Kidney (tissue), 14 donors: Measurements from ENCODE around the gene MINDY4. TPM values are rescaled to one million over a fixed set of nuclear protein-coding genes. Genes with fewer than 3 reads are reported as not detected.
A peak's percentile ranks its signal among the peaks of the same experiment; 100 is the strongest.

Experiments
- DNase-seq, 5 donors: peaks; one replicate each; pipeline ENCODE4 v3.0.0-alpha.2; 2013 to 2020
- FAIRE-seq: peaks from 2 replicates; lab custom pipeline; 2012; peaks lifted over from hg19 to GRCh38; lab: Jason Lieb, UNC
- H3K27ac ChIP-seq, 2 donors: one replicate each; pipeline ENCODE4 v1.7.0; 2013; ENCODE audit warnings: low read depth in 2 of 2, low read length in 2 of 2, inconsistent platforms in 1 of 2
- H3K27me3 ChIP-seq: one replicate; pipeline ENCODE4 v1.7.1; 2013; ENCODE audit warnings: low read length, inconsistent platforms; ENCODE audit not compliant: control insufficient read depth, insufficient read depth
- H3K36me3 ChIP-seq, 3 donors: one replicate each; pipeline versions ENCODE4 v1.7.0 to v1.7.1; 2013; ENCODE audit warnings: low read length in 3 of 3, control low read depth in 1 of 3, inconsistent platforms in 1 of 3; ENCODE audit not compliant: insufficient read depth in 3 of 3, control insufficient read depth in 2 of 3
- H3K4me1 ChIP-seq, 3 donors: one replicate each; pipeline versions ENCODE4 v1.7.0 to v1.7.1; 2013; ENCODE audit warnings: low read length in 3 of 3, inconsistent platforms in 1 of 3, low read depth in 1 of 3; ENCODE audit not compliant: control insufficient read depth in 2 of 3, insufficient read depth in 2 of 3
- H3K4me3 ChIP-seq, 3 donors: one replicate each; pipeline versions ENCODE4 v1.7.0 to v1.8.1; 2013; ENCODE audit warnings: low read length in 3 of 3, control low read depth in 1 of 3, inconsistent platforms in 1 of 3
- H3K9ac ChIP-seq, 3 donors: one replicate each; pipeline versions ENCODE4 v1.7.0 to v1.7.1; 2013; ENCODE audit warnings: low read length in 3 of 3, control low read depth in 1 of 3, inconsistent platforms in 1 of 3
- H3K9me3 ChIP-seq, 3 donors: one replicate each; pipeline versions ENCODE4 v1.7.0 to v1.7.1; 2013; ENCODE audit warnings: low read length in 3 of 3, control low read depth in 1 of 3, inconsistent platforms in 1 of 3; ENCODE audit not compliant: control insufficient read depth in 2 of 3, insufficient read depth in 1 of 3
- CTCF ChIP-seq: IDR thresholded peaks from 3 replicates; pipeline ENCODE4 v1.5.1; 2012; ENCODE audit warnings: mild to moderate bottlenecking, moderate library complexity, borderline replicate concordance; ENCODE audit not compliant: insufficient read depth; ENCODE audit errors: extremely low read depth
- intact Hi-C: fragments of 100-400 bp; cut with DNase I; formaldehyde crosslinking; loops from one replicate; pipeline ENCODE4 v1.11.1; 2022
- polyA plus RNA-seq: library from polyadenylated mRNA; stranded (reverse); fragments of 350-450 nt; fragmentation: Illumina TruSeq; extraction: RNeasy Lipid Tissue Mini Kit (QIAGEN cat#74804); gene quantifications from one replicate; pipeline ENCODE4 v1.2.3, GENCODE V29; 2014; ENCODE audit warnings: low read depth, low replicate concordance; ENCODE audit not compliant: insufficient read depth
- total RNA-seq: library from RNA; stranded (reverse); fragmentation: NEBNext Ultra II Directional; extraction: Animal tissue kit (Norgen Biotek cat#: 25700); gene quantifications from one replicate; pipeline ENCODE4 v1.2.1, GENCODE V29; 2021
- donor health status: control.
- donor health status: control.
- donor health status: control.
- donor health status: control.
- donor health status: control.
- donor health status: DM: yes; HTN: yes; CAD: no.
- donor health status: Normal renal cell carcinoma (clear cell type).

The MINDY4 gene
- total and polyA plus RNA-seq, 2 donors from 2014 or later = 5.3 to 15.3 TPM

DNA sequence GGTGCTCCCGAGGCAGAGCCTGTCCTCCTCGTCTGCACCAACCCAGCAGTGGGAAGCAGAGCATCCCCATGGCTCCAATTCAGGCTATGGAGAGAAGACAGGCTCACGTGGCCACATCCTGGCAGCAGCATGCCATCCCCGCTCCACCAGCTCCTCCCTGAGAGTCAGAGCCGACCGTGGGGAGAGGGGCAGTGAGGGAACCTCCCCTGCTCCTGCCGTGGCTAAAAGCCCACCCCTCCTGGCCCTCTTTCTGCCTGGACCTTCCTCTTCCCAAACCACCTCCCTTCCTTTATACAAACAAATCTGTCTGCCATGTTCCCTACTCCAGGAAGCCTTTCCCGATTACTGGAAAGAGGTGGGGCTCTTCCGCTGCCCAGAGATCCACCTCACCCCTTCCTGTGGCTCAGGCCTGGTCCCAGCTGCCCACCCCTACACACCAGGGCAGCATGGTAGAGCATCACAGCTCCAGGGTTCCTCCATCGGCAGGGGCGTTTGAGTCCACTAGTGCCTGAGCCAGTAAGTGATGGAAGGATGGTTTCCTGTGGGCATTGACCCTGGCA lies 129.7 kb downstream of the MINDY4 start:
- FAIRE-seq (no peak), DNase-seq (no peak)
- H3K9ac ChIP-seq = no peak overlapping the region
- H3K4me3 ChIP-seq = no peak overlapping the region
- H3K27ac ChIP-seq = peak overlapping the region; percentile 32 to 36
- intact Hi-C loops = no loop called here
- H3K4me1 ChIP-seq = peaks cover 0 to 25% (median 23%) of the 10 kb centered on the region in 3 donors
- H3K36me3 ChIP-seq = no peaks in the 10 kb centered on the region
- TF ChIP-seq CTCF = no peak
- H3K9me3 ChIP-seq = no peaks in the 10 kb centered on the region
- no peaks in the 10 kb centered on the region for H3K27me3 ChIP-seq

DNA sequence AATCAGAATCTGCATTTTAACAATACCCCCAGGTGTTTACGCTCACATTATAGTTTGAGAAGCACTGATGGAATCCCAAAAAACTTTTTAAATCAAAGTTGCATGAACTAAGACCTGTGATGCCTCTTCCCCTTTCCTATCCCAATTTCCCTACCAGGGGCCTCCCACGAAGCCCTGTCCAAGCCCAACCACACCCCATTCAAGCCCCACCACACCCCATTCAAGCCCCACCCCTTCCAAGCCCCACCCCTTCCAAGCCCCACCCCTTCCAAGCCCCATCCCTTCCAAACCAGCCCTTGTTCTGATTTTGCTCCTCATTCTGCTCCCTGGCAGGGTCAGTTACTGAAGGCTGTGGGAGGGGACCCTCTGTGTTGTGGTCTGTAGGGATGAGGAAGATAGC lies 130.6 kb downstream of the MINDY4 start:
- no peak overlapping the region for H3K4me3 ChIP-seq
- no peak for DNase-seq
- no peak for FAIRE-seq
- H3K4me1 ChIP-seq = peaks cover 0 to 17% (median 13%) of the 10 kb centered on the region in 3 donors
- no peak overlapping the region for H3K9ac ChIP-seq
- intact Hi-C loops = no loop called here
- no peak overlapping the region for H3K27ac ChIP-seq
- no peaks in the 10 kb centered on the region for H3K36me3 ChIP-seq
- H3K27me3 ChIP-seq = no peaks in the 10 kb centered on the region
- no peak for TF ChIP-seq CTCF
- H3K9me3 ChIP-seq = no peaks in the 10 kb centered on the region

DNA sequence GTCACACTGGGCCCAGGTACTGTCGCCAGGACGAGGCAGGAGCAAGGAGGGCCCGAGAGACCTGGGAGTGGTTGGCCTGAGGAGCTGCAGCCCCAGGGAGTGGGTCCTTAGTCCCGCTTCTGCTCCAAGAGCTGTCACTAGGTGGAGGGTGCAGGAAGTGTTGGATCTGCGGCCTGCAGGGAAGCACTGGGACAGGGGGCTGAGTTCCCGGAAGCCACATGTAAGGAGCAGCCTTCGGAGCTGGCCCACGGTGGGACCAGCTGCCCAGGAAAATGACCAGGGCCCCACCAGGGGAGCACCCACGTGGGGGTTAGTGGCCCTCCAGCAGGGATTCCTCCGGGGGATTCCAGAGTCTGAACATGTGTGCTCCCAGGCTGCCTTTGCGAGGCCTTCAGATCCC lies 131.2 kb downstream of the MINDY4 start:
- no peak overlapping the region for H3K27ac ChIP-seq
- no peaks in the 10 kb centered on the region for H3K27me3 ChIP-seq
- no peak overlapping the region for H3K4me3 ChIP-seq
- peaks cover 0 to 12% (median 10%) of the 10 kb centered on the region in 3 donors for H3K4me1 ChIP-seq
- TF ChIP-seq CTCF = no peak
- no peak for FAIRE-seq
- no peak overlapping the region for H3K9ac ChIP-seq
- H3K9me3 ChIP-seq = no peaks in the 10 kb centered on the region
- DNase-seq = no peak
- intact Hi-C loops = no loop called here
- H3K36me3 ChIP-seq = no peaks in the 10 kb centered on the region

DNA sequence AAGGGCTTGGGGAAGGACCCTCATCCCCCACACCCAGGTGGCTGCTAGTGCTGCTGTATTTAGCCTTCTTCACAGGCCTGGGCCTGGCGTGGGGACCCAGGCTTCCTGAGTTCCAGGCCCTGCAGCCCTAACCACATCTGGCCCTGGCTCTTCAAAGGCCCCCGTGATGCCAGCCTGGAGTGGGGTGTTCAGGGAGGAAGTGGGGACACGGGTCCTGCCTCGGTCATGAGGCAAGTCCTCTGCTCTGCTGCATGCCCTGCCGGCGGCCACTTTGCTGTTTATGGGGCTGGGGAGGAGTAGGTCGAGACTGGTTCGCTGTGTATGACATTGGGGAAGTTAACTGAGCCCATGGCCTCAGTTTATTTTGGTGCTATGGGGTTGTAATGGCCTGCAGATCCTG lies 131.9 kb downstream of the MINDY4 start:
- H3K27ac ChIP-seq = no peak overlapping the region
- FAIRE-seq = no peak
- intact Hi-C loops = no loop called here

More for the DNA sequence above, 131.9 kb downstream of the MINDY4 start:
- Histone ChIP-seq H3K27me3 (no peaks in the 10 kb centered on the region), H3K4me3 (no peak overlapping the region), H3K9me3 (no peaks in the 10 kb centered on the region), H3K4me1 (peaks cover 0 to 14% (median 5%) of the 10 kb centered on the region in 3 donors), H3K9ac (no peak overlapping the region), H3K36me3 (no peaks in the 10 kb centered on the region)
- DNase-seq = no peak
- TF ChIP-seq CTCF = no peak
